ENCODE data around the gene TM9SF4. TPM values are rescaled to one million over a fixed set of nuclear protein-coding genes. Genes with fewer than 3 reads are reported as not detected.
"Not testable (repeated sequence)": the region's sequence is repeated elsewhere in the genome, so short reads cannot be mapped to it uniquely, and the experiment has no call there.

The TM9SF4 gene
- total RNA-seq, 2 experiments from 2014 or later = 22.4 to 24.5 TPM

- ATAC-seq (ENCODE audit: poor library complexity) (no peak), DNase-seq (no peak)
- Mint-ChIP-seq H3K27me3 (no peaks in the 10 kb centered on the region), H3K4me1 (ENCODE audit: low read depth) (peaks cover 69% of the 10 kb centered on the region), H3K27ac (no peak overlapping the region), H3K9me3 (no peaks in the 10 kb centered on the region), H3K4me3 (no peak overlapping the region), H3K36me3 (ENCODE audit: low read depth) (peaks cover 19% of the 10 kb centered on the region)
- intact Hi-C loops (cut with DNase I, micrococcal nuclease) = loop anchor here in 1 of 2 experiments (10.0 kb wide), 1 partner anchor 1700 kb away; the partner anchor contains the start of gene CHMP4B
- ChIA-PET POLR2A (no interaction called here), CTCF (no interaction called here)
- H3K27me3 ChIP-seq (ENCODE audit: control insufficient read depth in 1 of 2, insufficient read depth in 2 of 2, low read length in 2 of 2) = no peaks in the 10 kb centered on the region
- H3K4me3 ChIP-seq (ENCODE audit: low read length) = no peak overlapping the region
- H3K9me3 ChIP-seq (ENCODE audit: control insufficient read depth in 1 of 2, insufficient read depth in 1 of 2, low read length in 2 of 2) = no peaks in the 10 kb centered on the region
- H3K36me3 ChIP-seq (ENCODE audit: insufficient read depth, low read length) = peaks cover 7% of the 10 kb centered on the region
- TF ChIP-seq CTCF (IDR thresholded peaks at IDR 0.05) = no peak
- H3K27ac ChIP-seq (ENCODE audit: low read depth in 1 of 2, low read length in 2 of 2) = no peak overlapping the region
- peaks cover 39% of the 10 kb centered on the region for H3K4me1 ChIP-seq (ENCODE audit: insufficient read depth, low read length)
These were observed 4.9 kb downstream of the TM9SF4 start for GRCh38 chr20:32114305-32114960.

GRCh38 chr20:32115211-32115767 is 5.8 kb downstream of the TM9SF4 start:
- Mint-ChIP-seq H3K4me1 (ENCODE audit: low read depth) (peaks cover 65% of the 10 kb centered on the region), H3K9me3 (no peaks in the 10 kb centered on the region), H3K27me3 (no peaks in the 10 kb centered on the region), H3K4me3 (peak overlapping the region; percentile 1), H3K36me3 (ENCODE audit: low read depth) (peaks cover 17% of the 10 kb centered on the region), H3K27ac (no peak overlapping the region)
- no peak for TF ChIP-seq CTCF (IDR thresholded peaks at IDR 0.05)
- ATAC-seq (ENCODE audit: poor library complexity) (no peak), DNase-seq (no peak)
- Histone ChIP-seq H3K27ac (ENCODE audit: low read depth in 1 of 2, low read length in 2 of 2) (no peak overlapping the region), H3K4me3 (ENCODE audit: low read length) (no peak overlapping the region), H3K9me3 (ENCODE audit: control insufficient read depth in 1 of 2, insufficient read depth in 1 of 2, low read length in 2 of 2) (no peaks in the 10 kb centered on the region), H3K4me1 (ENCODE audit: insufficient read depth, low read length) (peaks cover 32% of the 10 kb centered on the region), H3K27me3 (ENCODE audit: control insufficient read depth in 1 of 2, insufficient read depth in 2 of 2, low read length in 2 of 2) (no peaks in the 10 kb centered on the region), H3K36me3 (ENCODE audit: insufficient read depth, low read length) (peaks cover 7% of the 10 kb centered on the region)
- ChIA-PET POLR2A (no interaction called here), CTCF (interaction anchor here (0.7 kb wide), 1 partner anchor 164 kb away, joined by 3 read pairs; no protein-coding TSS in a partner anchor)
- intact Hi-C loops (cut with DNase I, micrococcal nuclease) = loop anchor here in 1 of 2 experiments (10.0 kb wide), 1 partner anchor 1700 kb away; the partner anchor contains the start of gene CHMP4B

GRCh38 chr20:32116079-32116521 is 6.6 kb downstream of the TM9SF4 start:
- Histone ChIP-seq H3K27me3 (ENCODE audit: control insufficient read depth in 1 of 2, insufficient read depth in 2 of 2, low read length in 2 of 2) (no peaks in the 10 kb centered on the region), H3K9me3 (ENCODE audit: control insufficient read depth in 1 of 2, insufficient read depth in 1 of 2, low read length in 2 of 2) (no peaks in the 10 kb centered on the region), H3K4me1 (ENCODE audit: insufficient read depth, low read length) (peaks cover 26% of the 10 kb centered on the region), H3K4me3 (ENCODE audit: low read length) (no peak overlapping the region), H3K27ac (ENCODE audit: low read depth in 1 of 2, low read length in 2 of 2) (no peak overlapping the region), H3K36me3 (ENCODE audit: insufficient read depth, low read length) (peaks cover 7% of the 10 kb centered on the region)
- intact Hi-C loops (cut with DNase I, micrococcal nuclease) = loop anchor here in 1 of 2 experiments (10.0 kb wide), 1 partner anchor 1699 kb away; the partner anchor contains the start of gene CHMP4B
- no peak for ATAC-seq (ENCODE audit: poor library complexity)
- ChIA-PET POLR2A (no interaction called here), CTCF (interaction anchor here (0.6 to 0.7 kb wide), 2 partner anchors 10 to 537 kb away, joined by 3 to 4 read pairs; no protein-coding TSS in a partner anchor)
- no peak for TF ChIP-seq CTCF (IDR thresholded peaks at IDR 0.05)
- Mint-ChIP-seq H3K27ac (no peak overlapping the region), H3K9me3 (no peaks in the 10 kb centered on the region), H3K4me1 (ENCODE audit: low read depth) (peaks cover 62% of the 10 kb centered on the region), H3K36me3 (ENCODE audit: low read depth) (peaks cover 17% of the 10 kb centered on the region), H3K27me3 (no peaks in the 10 kb centered on the region), H3K4me3 (no peak overlapping the region)
- DNase-seq = no peak

GRCh38 chr20:32116796-32117195 is 7.3 kb downstream of the TM9SF4 start:
- Mint-ChIP-seq H3K4me1 (ENCODE audit: low read depth) (peaks cover 55% of the 10 kb centered on the region), H3K36me3 (ENCODE audit: low read depth) (peaks cover 17% of the 10 kb centered on the region), H3K27ac (peak overlapping the region; percentile 61)
- POLR2A ChIA-PET; DNase-seq; H3K36me3 ChIP-seq (ENCODE audit: insufficient read depth, low read length); H3K27me3 Mint-ChIP-seq; H3K27ac ChIP-seq (ENCODE audit: low read depth in 1 of 2, low read length in 2 of 2); ATAC-seq (ENCODE audit: poor library complexity); H3K27me3 ChIP-seq (ENCODE audit: control insufficient read depth in 1 of 2, insufficient read depth in 2 of 2, low read length in 2 of 2); H3K4me3 Mint-ChIP-seq; H3K9me3 Mint-ChIP-seq; H3K4me3 ChIP-seq (ENCODE audit: low read length); H3K9me3 ChIP-seq (ENCODE audit: control insufficient read depth in 1 of 2, insufficient read depth in 1 of 2, low read length in 2 of 2): not testable (repeated sequence)
- H3K4me1 ChIP-seq (ENCODE audit: insufficient read depth, low read length) = peaks cover 26% of the 10 kb centered on the region
- CTCF ChIA-PET = interaction anchor here (0.6 to 0.7 kb wide), 2 partner anchors 9 to 536 kb away, joined by 3 to 4 read pairs; no protein-coding TSS in a partner anchor
- intact Hi-C loops (cut with DNase I, micrococcal nuclease) = loop anchor here in 1 of 2 experiments (10.0 kb wide), 1 partner anchor 1698 kb away; the partner anchor contains the start of gene CHMP4B

DNA sequence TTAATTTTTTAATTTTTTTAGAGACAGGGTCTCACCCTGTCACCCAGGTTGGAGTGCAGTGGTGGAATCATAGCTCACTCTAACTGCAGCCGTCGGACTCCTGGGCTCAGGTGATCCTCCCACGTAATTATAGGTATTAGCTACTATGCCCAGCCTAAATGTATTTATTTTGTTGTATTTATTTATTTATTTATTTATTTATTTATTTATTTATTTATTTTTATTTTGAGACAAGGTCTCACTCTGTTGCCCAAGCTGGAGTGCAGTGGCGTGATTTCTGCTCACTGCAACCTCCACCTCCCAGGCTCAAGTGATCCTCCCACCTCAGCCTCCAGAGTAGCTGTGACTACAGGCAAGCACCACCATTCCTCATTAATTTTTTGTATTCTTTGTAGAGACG is 8.9 kb downstream of the TM9SF4 start:
- DNase-seq; H3K36me3 ChIP-seq (ENCODE audit: insufficient read depth, low read length); H3K9me3 ChIP-seq (ENCODE audit: control insufficient read depth in 1 of 2, insufficient read depth in 1 of 2, low read length in 2 of 2); H3K9me3 Mint-ChIP-seq; H3K27ac Mint-ChIP-seq; H3K4me3 ChIP-seq (ENCODE audit: low read length); H3K27ac ChIP-seq (ENCODE audit: low read depth in 1 of 2, low read length in 2 of 2); H3K4me3 Mint-ChIP-seq; H3K27me3 ChIP-seq (ENCODE audit: control insufficient read depth in 1 of 2, insufficient read depth in 2 of 2, low read length in 2 of 2); H3K27me3 Mint-ChIP-seq; ATAC-seq (ENCODE audit: poor library complexity): not testable (repeated sequence)
- ChIA-PET CTCF (interaction anchor here (1.8 kb wide), 1 partner anchor 9 kb away, joined by 4 read pairs; no protein-coding TSS in a partner anchor), POLR2A (interaction anchor here (1.0 to 1.9 kb wide), 2 partner anchors 9 to 391 kb away, joined by 3 to 4 read pairs; partner anchors contain the start of gene TM9SF4)
- intact Hi-C loops (cut with DNase I, micrococcal nuclease) = loop anchor here in 1 of 2 experiments (10.0 kb wide), 1 partner anchor 1696 kb away; the partner anchor contains the start of gene CHMP4B
- Mint-ChIP-seq H3K4me1 (ENCODE audit: low read depth) (peaks cover 43% of the 10 kb centered on the region), H3K36me3 (ENCODE audit: low read depth) (peaks cover 17% of the 10 kb centered on the region)
- H3K4me1 ChIP-seq (ENCODE audit: insufficient read depth, low read length) = peaks cover 15% of the 10 kb centered on the region

All from CD4-positive, alpha-beta T cell (primary cell).